ENCODE data around the gene YY1. TPM values are rescaled to one million over a fixed set of nuclear protein-coding genes. Genes with fewer than 3 reads are reported as not detected.

Gene YY1
- total RNA-seq, 1 donor from 2014 or later, result 48.1 TPM

DNA sequence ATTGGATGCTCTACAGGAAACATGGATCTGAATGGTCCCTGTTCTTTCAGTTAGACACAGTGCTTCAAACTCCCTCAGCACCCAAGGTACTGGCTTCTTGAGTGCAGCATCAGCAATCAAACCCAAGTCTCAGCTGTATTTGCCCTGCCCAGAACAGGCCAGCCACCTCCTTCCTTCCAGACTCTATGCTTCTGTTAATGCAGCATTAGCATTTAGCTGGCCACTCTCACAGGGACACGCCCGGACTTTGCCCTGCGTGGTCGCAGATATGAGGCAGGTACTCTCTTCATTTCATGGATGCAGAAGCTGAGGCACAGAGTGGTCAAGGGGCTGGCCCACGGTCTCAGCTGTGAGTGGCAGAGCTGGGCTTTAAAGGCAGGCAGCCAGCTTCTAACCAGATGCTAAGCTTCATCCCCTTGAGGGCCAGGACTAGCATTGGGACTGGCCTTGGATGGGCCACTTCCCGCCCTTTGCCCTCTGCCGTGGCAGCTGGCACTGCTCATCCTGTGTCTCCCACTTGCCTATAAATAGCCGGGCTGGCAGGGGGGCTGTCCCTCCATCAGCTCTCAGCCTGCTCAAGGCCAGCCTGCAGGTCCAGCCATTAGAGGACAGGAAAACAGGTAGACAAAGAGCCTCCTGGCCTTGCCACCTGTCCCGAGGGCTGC, 82.7 kb downstream of the YY1 start:
- ATAC-seq (ENCODE audit: poor library complexity) (peak; percentile 48), DNase-seq (no peak)
- intact Hi-C loops (cut with DNase I), result no loop called here

GRCh38 chr14:100322138-100322957, 83.4 kb downstream of the YY1 start:
- intact Hi-C loops (cut with DNase I), result no loop called here
- ATAC-seq (ENCODE audit: poor library complexity), result no peak
- no peak for DNase-seq

DNA sequence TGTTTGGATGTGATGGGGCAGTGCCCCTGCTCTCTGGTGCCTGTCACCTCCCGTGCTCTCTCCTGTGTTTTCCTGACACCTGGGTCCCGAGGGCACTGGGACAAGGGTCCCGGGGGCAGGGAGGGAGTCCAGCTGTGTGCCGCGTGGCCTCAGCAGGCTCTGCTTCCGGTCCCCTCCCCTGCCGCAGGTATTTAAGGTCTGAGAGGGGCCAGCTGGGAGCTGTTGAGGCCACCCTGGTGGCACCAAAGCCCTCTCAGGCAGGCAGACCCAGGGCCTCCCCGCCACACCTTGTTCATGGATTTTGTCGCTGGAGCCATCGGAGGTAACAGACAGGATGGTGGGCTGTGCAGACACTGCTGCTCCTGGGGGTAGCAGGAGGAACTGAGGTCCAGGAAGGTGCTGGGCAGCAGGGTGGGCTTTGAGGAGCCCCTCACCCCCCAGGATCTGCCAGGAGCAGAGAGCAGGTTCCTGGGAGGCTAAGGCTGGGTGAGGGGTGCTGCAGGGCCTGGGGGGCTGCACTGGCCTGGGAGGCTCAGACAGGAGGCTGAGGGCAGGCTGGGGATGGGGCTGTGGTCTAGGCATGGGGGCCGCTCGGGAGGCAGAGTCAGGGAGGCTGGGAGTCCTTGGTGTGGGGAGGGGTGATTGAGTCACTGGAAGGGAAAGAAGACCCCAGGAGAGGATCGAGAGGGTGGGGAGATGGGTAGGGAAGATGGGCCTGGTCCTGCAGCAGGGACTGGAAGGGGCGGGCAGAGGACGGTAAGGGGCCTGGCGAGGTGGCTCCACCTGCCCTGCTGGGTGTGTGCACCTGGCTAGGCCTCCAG, 84.4 kb downstream of the YY1 start, which contains the start of gene SLC25A47:
SLC25A47 (plus strand) TSS at position 219 of the 821 bp plus-strand sequence; CDS start at position 295, 76 bp downstream.
- DNase-seq (no peak), ATAC-seq (ENCODE audit: poor library complexity) (no peak)
- intact Hi-C loops (cut with DNase I), result no loop called here

DNA sequence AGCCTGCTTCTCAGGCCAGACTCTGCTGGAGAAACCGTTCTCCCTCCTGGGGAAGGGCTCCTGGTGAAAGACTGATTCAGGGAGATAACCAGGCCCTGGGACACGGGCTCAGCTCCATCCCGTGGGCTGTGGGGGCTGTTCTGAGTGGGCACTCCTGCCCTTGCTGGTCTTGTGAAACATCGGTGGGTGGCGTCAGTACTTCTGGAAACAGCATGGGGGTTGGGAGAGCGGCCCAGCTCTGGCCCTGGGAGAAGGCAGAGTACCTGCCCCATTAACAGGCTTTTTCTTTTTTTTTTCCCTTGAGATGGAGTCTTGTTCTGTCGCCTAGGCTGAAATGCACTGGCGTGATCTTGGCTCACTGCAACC, 85.0 kb downstream of the YY1 start:
- DNase-seq (no peak), ATAC-seq (ENCODE audit: poor library complexity) (no peak)
- intact Hi-C loops (cut with DNase I), result no loop called here

DNA sequence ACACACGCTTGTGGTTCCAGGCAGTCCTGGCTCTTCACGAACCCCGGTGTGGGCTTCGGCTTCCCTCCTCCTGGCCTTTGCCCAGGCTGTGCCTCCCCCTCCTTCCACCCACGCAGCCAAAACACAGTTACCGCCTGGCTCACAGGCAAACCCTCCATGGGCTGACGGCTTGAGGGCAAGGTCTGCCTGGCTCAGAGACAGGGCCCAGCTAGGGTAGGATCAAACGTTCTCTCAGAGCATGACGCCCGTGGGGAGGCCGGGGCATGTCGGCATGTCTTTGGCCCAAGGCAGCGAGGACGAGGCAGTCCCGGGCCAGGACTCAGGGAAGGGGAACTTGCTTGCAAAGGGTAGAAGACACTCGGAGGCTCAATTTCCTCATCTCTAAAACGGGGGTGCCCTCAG, 86.3 kb downstream of the YY1 start:
- intact Hi-C loops (cut with DNase I), result no loop called here
- DNase-seq (no peak), ATAC-seq (ENCODE audit: poor library complexity) (no peak)

GRCh38 chr14:100325958-100326357, 87.0 kb downstream of the YY1 start:
- intact Hi-C loops (cut with DNase I), result no loop called here
- no peak for DNase-seq
- ATAC-seq (ENCODE audit: poor library complexity), result no peak

GRCh38 chr14:100327128-100327527, 88.2 kb downstream of the YY1 start:
- intact Hi-C loops (cut with DNase I), result no loop called here
- no peak for ATAC-seq (ENCODE audit: poor library complexity)

GRCh38 chr14:100328495-100329163, 89.7 kb downstream of the YY1 start:
- no peak for ATAC-seq (ENCODE audit: poor library complexity)
- DNase-seq, result no peak
- intact Hi-C loops (cut with DNase I), result no loop called here

More at GRCh38 chr14:100327128-100327527, 88.2 kb downstream of the YY1 start:
- no peak for DNase-seq

DNA sequence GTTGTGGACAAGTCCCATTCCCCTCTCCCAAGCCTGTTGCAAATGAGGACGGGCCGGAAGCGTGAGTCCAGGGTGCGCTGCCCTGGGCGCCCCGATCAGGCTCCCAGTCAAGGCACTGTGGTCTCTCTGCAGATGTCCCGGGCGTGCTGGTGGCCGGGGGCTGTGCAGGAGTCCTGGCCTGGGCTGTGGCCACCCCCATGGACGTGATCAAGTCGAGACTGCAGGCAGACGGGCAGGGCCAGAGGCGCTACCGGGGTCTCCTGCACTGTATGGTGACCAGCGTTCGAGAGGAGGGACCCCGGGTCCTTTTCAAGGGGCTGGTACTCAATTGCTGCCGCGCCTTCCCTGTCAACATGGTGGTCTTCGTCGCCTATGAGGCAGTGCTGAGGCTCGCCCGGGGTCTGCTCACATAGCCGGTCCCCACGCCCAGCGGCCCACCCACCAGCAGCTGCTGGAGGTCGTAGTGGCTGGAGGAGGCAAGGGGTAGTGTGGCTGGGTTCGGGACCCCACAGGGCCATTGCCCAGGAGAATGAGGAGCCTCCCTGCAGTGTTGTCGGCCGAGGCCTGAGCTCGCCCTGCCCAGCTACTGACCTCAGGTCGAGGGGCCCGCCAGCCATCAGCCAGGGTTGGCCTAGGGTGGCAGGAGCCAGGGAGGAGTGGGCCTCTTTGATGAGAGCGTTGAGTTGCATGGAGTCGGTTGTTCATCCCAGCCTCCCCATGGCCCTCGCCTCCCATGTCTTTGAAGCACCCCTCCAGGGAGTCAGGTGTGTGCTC, 90.5 kb downstream of the YY1 start:
- no peak for DNase-seq
- ATAC-seq (ENCODE audit: poor library complexity), result no peak
- intact Hi-C loops (cut with DNase I), result no loop called here

DNA sequence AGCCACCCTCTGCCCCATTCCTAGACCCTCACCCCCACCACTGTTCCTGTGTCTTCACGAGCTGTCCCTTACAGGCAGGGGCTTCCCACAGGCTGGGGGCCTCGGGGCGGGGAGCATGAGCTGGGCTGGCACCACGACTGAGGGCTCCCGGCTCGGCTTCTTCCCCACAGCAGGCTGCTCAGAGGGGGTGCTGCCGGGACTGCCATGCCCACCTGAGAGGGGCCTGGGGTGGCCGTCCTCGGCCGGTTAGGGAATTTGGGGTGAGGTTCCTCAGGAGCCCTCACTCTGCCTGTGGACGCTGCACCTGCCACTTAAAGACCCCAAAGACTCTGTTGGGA, 91.0 kb downstream of the YY1 start:
- intact Hi-C loops (cut with DNase I), result no loop called here
- no peak for DNase-seq
- ATAC-seq (ENCODE audit: poor library complexity), result no peak

GRCh38 chr14:100330388-100330931, 91.5 kb downstream of the YY1 start:
- intact Hi-C loops (cut with DNase I), result no loop called here
- DNase-seq, result no peak
- no peak for ATAC-seq (ENCODE audit: poor library complexity)

GRCh38 chr14:100332071-100332639, 93.2 kb downstream of the YY1 start:
- DNase-seq, result no peak
- no peak for ATAC-seq (ENCODE audit: poor library complexity)

More at GRCh38 chr14:100332071-100332639, 93.2 kb downstream of the YY1 start:
- intact Hi-C loops (cut with DNase I), result no loop called here

Small RNA genes lying within 50 kb of the gene (microRNA-seq; reads per million reads assigned to microRNA genes)
- gene MIR345 (57.6 reads per million, percentile 47 among the genes with 10 or more reads in this experiment), gene MIR6764 (not detected)

Other genes with a start within 250 kb of the YY1 start
- gene EVL, start 173.7 kb upstream of the YY1 start, total RNA-seq, result 36.2 TPM
- not detected for gene DEGS2, start 79.5 kb upstream of the YY1 start, total RNA-seq
- gene SLC25A29, start 67.3 kb downstream of the YY1 start, total RNA-seq, result 17.6 TPM
- not detected for gene SLC25A47, start 84.2 kb downstream of the YY1 start, total RNA-seq
- 3.9 TPM for gene WDR25, start 137.3 kb downstream of the YY1 start, total RNA-seq